DMS153 (cell line): Measurements from ENCODE around the gene ATP8A2.

Source experiments
- DNase-seq: peaks from one replicate; lab custom pipeline; 2025; lab: John Stamatoyannopoulos, UW

ATP8A2 gene

GRCh38 chr13:25384758-25385410, 13.1 kb downstream of the ATP8A2 start:
- no peak for DNase-seq

- no peak for DNase-seq
Observed at GRCh38 chr13:25391932-25392331, 20.2 kb downstream of the ATP8A2 start.

GRCh38 chr13:25394402-25395060, 22.8 kb downstream of the ATP8A2 start:
- DNase-seq = no peak

- DNase-seq = no peak
Observed at GRCh38 chr13:25397763-25398162, 26.0 kb downstream of the ATP8A2 start.

- no peak for DNase-seq
Observed at GRCh38 chr13:25400925-25401324, 29.2 kb downstream of the ATP8A2 start.

GRCh38 chr13:25401958-25402357, 30.2 kb downstream of the ATP8A2 start:
- no peak for DNase-seq

- DNase-seq = peak; percentile 28
Observed at GRCh38 chr13:25406377-25406776, 34.6 kb downstream of the ATP8A2 start.

GRCh38 chr13:25409938-25410337, 38.2 kb downstream of the ATP8A2 start:
- DNase-seq = no peak

GRCh38 chr13:25415241-25415640, 43.5 kb downstream of the ATP8A2 start:
- DNase-seq = peak; percentile 4

- no peak for DNase-seq
Observed at GRCh38 chr13:25417535-25417934, 45.8 kb downstream of the ATP8A2 start.

- peak; percentile 30 for DNase-seq
Observed at GRCh38 chr13:25420161-25420560, 48.4 kb downstream of the ATP8A2 start.

GRCh38 chr13:25421612-25422011, 49.8 kb downstream of the ATP8A2 start:
- DNase-seq = no peak

- no peak for DNase-seq
Observed at GRCh38 chr13:25422153-25422552, 50.4 kb downstream of the ATP8A2 start.

- DNase-seq = no peak
Observed at GRCh38 chr13:25423831-25424230, 52.1 kb downstream of the ATP8A2 start.

- DNase-seq = no peak
Observed at GRCh38 chr13:25429466-25429865, 57.7 kb downstream of the ATP8A2 start.

- no peak for DNase-seq
Observed at GRCh38 chr13:25432691-25433090, 60.9 kb downstream of the ATP8A2 start.

GRCh38 chr13:25440061-25440460, 68.3 kb downstream of the ATP8A2 start:
- DNase-seq = no peak

GRCh38 chr13:25446261-25446660, 74.5 kb downstream of the ATP8A2 start:
- DNase-seq = no peak

- DNase-seq = no peak
Observed at GRCh38 chr13:25447396-25447795, 75.6 kb downstream of the ATP8A2 start.

- no peak for DNase-seq
Observed at GRCh38 chr13:25453850-25454365, 82.1 kb downstream of the ATP8A2 start.

GRCh38 chr13:25455146-25455545, 83.4 kb downstream of the ATP8A2 start:
- no peak for DNase-seq

- no peak for DNase-seq
Observed at GRCh38 chr13:25457566-25457965, 85.8 kb downstream of the ATP8A2 start.

- no peak for DNase-seq
Observed at GRCh38 chr13:25462301-25463125, 90.7 kb downstream of the ATP8A2 start.
